Peyer's patch (tissue), 4 donors: Measurements from ENCODE around the gene FAM174C. TPM values are rescaled to one million over a fixed set of nuclear protein-coding genes. Genes with fewer than 3 reads are reported as not detected.
A peak's percentile ranks its signal among the peaks of the same experiment; 100 is the strongest.
"Not testable (repeated sequence)": the region's sequence is repeated elsewhere in the genome, so short reads cannot be mapped to it uniquely, and the experiment has no call there.

Experiments
- DNase-seq, 3 donors: peaks; one replicate each; pipeline ENCODE4 v3.0.0-alpha.2; 2017 to 2019
- H3K27ac ChIP-seq, 4 donors: fragments of 200-600 bp; sonication (generic); one replicate each; pipeline ENCODE4 v1.5.1; 2016 to 2019
- H3K27me3 ChIP-seq, 2 donors: fragments of 200-600 bp; sonication (generic); one replicate each; pipeline ENCODE4 v1.5.1; 2019
- H3K36me3 ChIP-seq, 3 donors: fragments of 200-600 bp; sonication (generic); one replicate each; pipeline ENCODE4 v1.5.1; 2016 to 2019
- H3K4me1 ChIP-seq, 4 donors: fragments of 200-600 bp; sonication (generic); one replicate each; pipeline ENCODE4 v1.5.1; 2016 to 2019
- H3K4me3 ChIP-seq, 4 donors: fragments of 200-600 bp; sonication (generic); 1 replicate in 3 of 4; 2 replicates in 1 of 4; pipeline ENCODE4 v1.5.1; 2016 to 2019; ENCODE audit warnings: mild to moderate bottlenecking in 1 of 4
- H3K9me3 ChIP-seq, 4 donors: fragments of 200-600 bp; sonication (generic); one replicate each; pipeline ENCODE4 v1.5.1; 2016 to 2019; ENCODE audit warnings: mild to moderate bottlenecking in 1 of 4
- POLR2A ChIP-seq, 2 donors: fragments of 450-650 bp; IDR thresholded peaks; one replicate each; pipeline ENCODE4 v1.5.1; 2017; ENCODE audit warnings: antibody characterized with exemption in 2 of 2, mild to moderate bottlenecking in 2 of 2, moderate library complexity in 2 of 2
- total RNA-seq, 4 donors: library from RNA; depleted of rRNA; stranded (reverse); fragments of >200 nt; gene quantifications; one replicate each; pipeline ENCODE4 v1.1.0, GENCODE V29; 2016
- TF ChIP-seq, protein P1 (sequence below), 6 experiments: fragments of 450-650 bp in 4 of 6; fragments of 200-600 bp in 2 of 6; sonication (generic) in 1 of 6; IDR thresholded peaks; one replicate each; pipeline ENCODE4 v1.5.1; 2017 to 2019; ENCODE audit warnings: antibody characterized with exemption in 6 of 6, mild to moderate bottlenecking in 3 of 6, moderate library complexity in 1 of 6

Gene FAM174C
- total RNA-seq, 4 donors from 2014 or later: 39.6 to 87.7 (median 80.0) TPM

GRCh38 chr19:1243768-1244692 lies 31.3 kb upstream of the FAM174C start:
- H3K36me3 ChIP-seq: peaks cover 0 to 9% (median 0%) of the 10 kb centered on the region in 3 donors
- H3K9me3 ChIP-seq: no peaks in the 10 kb centered on the region

GRCh38 chr19:1244693-1245451 lies 30.5 kb upstream of the FAM174C start:
- Histone ChIP-seq H3K36me3 (peaks cover 0 to 11% (median 0%) of the 10 kb centered on the region in 3 donors), H3K4me1 (peaks cover 7 to 70% (median 51%) of the 10 kb centered on the region in 4 donors), H3K4me3 (peak overlapping the region in 3 of 4 donors; percentile 22 to 95 (median 45)), H3K27me3 (no peaks in the 10 kb centered on the region), H3K27ac (peak overlapping the region; percentile 82 to 100 (median 100)), H3K9me3 (no peaks in the 10 kb centered on the region)
- TF ChIP-seq POLR2A (IDR thresholded peaks at IDR 0.05): peak; percentile 50 to 53
- TF ChIP-seq, protein P1, sequence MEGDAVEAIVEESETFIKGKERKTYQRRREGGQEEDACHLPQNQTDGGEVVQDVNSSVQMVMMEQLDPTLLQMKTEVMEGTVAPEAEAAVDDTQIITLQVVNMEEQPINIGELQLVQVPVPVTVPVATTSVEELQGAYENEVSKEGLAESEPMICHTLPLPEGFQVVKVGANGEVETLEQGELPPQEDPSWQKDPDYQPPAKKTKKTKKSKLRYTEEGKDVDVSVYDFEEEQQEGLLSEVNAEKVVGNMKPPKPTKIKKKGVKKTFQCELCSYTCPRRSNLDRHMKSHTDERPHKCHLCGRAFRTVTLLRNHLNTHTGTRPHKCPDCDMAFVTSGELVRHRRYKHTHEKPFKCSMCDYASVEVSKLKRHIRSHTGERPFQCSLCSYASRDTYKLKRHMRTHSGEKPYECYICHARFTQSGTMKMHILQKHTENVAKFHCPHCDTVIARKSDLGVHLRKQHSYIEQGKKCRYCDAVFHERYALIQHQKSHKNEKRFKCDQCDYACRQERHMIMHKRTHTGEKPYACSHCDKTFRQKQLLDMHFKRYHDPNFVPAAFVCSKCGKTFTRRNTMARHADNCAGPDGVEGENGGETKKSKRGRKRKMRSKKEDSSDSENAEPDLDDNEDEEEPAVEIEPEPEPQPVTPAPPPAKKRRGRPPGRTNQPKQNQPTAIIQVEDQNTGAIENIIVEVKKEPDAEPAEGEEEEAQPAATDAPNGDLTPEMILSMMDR (IDR thresholded peaks at IDR 0.05): no peak
- peak in 2 of 3 donors; percentile 87 to 92 for DNase-seq

More at GRCh38 chr19:1243768-1244692, 31.3 kb upstream of the FAM174C start:
- Histone ChIP-seq H3K4me3 (peak overlapping the region in 3 of 4 donors; percentile 22 to 95 (median 95)), H3K27ac (peak overlapping the region; percentile 82 to 100 (median 100)), H3K4me1 (peaks cover 7 to 74% (median 52%) of the 10 kb centered on the region in 4 donors), H3K27me3 (no peaks in the 10 kb centered on the region)
- peak; percentile 81 to 94 (median 92) for DNase-seq
- TF ChIP-seq POLR2A (IDR thresholded peaks at IDR 0.05): no peak
- TF ChIP-seq, protein P1 (IDR thresholded peaks at IDR 0.05): peak; percentile 94 to 98 (median 98)

DNA sequence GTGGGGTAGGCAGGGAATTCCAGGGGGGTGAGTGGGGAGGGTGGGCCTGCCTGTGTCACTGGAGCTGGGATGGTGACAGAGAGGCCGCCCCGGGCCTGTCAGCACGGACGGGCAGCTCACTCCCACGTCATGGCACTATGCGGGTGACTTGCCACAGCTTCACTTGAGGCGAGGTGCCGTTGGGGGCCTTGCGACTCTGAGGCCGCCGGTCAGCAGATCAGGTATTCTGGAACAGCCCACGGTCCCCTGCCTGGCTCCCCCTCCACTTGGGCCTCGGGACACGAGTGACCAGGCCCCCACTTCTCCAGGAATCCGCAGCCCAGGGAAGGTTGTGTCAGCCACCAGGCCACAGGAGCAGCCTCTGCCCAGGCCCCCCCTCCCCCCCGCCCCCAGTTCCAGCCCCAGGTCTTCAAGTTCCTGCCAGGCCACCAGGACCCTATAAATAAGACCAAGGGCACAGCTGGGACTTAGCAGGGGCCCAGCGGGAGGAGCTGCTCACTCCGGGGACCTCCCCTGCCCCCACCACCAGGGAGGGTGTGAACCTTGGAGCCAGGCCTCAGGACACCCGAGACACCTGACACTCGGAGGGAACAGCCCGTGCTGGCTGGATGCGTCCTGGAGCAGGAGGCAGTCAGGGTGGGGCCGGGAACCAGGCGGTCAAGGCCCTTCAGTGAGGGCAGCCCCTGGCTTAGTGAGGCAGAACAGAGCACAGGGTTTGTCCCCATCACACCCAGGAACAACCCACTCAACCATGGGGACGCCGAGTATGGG lies 29.7 kb upstream of the FAM174C start:
- DNase-seq: peak in 2 of 3 donors; percentile 93
- H3K4me1 ChIP-seq: peaks cover 7 to 63% (median 44%) of the 10 kb centered on the region in 4 donors
- TF ChIP-seq POLR2A (IDR thresholded peaks at IDR 0.05): peak; percentile 72 to 86
- TF ChIP-seq, protein P1 (IDR thresholded peaks at IDR 0.05): peak in 1 of 6 experiments; percentile 12
- peaks cover 0 to 17% (median 0%) of the 10 kb centered on the region in 3 donors for H3K36me3 ChIP-seq
- H3K9me3 ChIP-seq: no peaks in the 10 kb centered on the region
- H3K27ac ChIP-seq: peak overlapping the region; percentile 82 to 100 (median 100)
- H3K4me3 ChIP-seq: peak overlapping the region in 2 of 4 donors; percentile 45 to 95
- H3K27me3 ChIP-seq: no peaks in the 10 kb centered on the region

DNA sequence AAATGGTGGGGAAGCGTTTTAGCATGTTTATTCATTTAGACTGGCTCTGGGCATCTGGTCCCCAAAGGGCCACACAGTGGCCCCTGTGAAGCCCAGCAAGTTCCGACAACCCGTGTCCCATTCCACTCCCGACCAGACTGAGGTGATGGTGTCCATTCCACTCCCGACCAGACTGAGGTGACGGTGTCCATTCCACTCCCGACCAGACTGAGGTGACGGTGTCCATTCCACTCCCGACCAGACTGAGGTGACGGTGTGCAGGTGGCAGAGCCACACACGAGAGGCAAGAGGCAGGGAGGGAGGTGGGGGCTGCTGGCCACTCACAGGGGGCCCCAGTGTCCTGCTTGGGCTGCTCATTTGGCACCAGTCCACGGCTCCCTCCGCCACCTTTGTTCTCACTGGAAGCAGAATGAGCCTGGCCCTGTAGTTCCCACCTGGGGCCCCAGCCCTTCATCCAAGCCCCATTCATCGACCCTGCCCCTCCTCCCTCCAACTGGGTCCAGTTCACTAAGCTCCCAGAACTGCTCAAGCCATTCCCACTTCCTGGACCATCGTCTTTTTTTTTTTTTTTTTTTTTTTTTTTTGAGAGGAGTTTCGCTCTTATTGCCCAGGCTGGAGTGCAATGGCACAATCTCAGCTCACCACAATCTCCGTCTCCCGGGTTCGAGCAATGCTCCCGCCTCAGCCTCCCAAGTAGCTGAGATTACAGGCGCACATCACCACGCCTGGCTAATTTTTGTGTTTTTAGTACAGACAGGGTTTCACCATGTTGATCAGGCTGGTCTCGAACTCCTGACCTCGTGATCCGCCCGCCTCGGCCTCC lies 28.9 kb upstream of the FAM174C start:
- peak overlapping the region in 2 of 4 donors; percentile 0 to 95 for H3K4me3 ChIP-seq
- H3K4me1 ChIP-seq: peaks cover 3 to 56% (median 36%) of the 10 kb centered on the region in 4 donors
- peak in 2 of 3 donors; percentile 61 to 70 for DNase-seq

More for the DNA sequence above, 28.9 kb upstream of the FAM174C start:
- Histone ChIP-seq H3K27ac (peak overlapping the region; percentile 82 to 100 (median 100)), H3K36me3 (peaks cover 0 to 25% (median 0%) of the 10 kb centered on the region in 3 donors)
- TF ChIP-seq, protein P1 (IDR thresholded peaks at IDR 0.05): peak in 1 of 6 experiments; percentile 2
- not testable (repeated sequence) for H3K27me3 ChIP-seq, H3K9me3 ChIP-seq
